ENCODE data around the gene PPIA.
"Not testable (repeated sequence)": the region's sequence is repeated elsewhere in the genome, so short reads cannot be mapped to it uniquely, and the experiment has no call there.

PPIA gene

DNA sequence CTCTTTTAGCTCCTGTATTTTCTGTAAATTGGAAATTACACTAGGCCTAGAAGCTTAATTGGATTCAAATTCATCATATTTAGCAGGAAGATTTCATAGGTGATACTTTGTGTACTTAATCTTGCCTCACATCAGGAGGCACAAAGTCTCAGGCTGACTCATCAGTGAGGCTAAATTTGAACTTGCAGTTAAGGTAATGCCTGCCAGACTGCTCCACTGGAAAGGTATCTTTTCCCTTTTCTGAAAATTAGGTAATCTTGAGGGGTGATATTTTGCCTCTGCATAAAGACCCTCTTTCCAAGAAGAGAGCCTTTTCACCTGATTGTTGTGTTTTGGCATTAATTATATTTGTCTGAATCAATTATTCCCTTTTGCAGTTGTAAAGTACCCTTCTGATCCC is 14.6 kb downstream of the PPIA start:
- Histone ChIP-seq H3K9me3 (ENCODE audit: low read length) (no peaks in the 10 kb centered on the region), H3K27me3 (ENCODE audit: control insufficient read depth in 1 of 2, insufficient read depth in 2 of 2, low read length in 2 of 2) (no peaks in the 10 kb centered on the region), H3K9ac (ENCODE audit: low read length) (no peak overlapping the region), H3K27ac (ENCODE audit: low read depth, low read length) (no peak overlapping the region), H3K36me3 (ENCODE audit: insufficient read depth, low read length) (no peaks in the 10 kb centered on the region), H3K4me1 (ENCODE audit: insufficient read depth, low read length) (no peaks in the 10 kb centered on the region), H3K4me3 (ENCODE audit: low read depth in 1 of 2, low read length in 2 of 2) (no peak overlapping the region)

DNA sequence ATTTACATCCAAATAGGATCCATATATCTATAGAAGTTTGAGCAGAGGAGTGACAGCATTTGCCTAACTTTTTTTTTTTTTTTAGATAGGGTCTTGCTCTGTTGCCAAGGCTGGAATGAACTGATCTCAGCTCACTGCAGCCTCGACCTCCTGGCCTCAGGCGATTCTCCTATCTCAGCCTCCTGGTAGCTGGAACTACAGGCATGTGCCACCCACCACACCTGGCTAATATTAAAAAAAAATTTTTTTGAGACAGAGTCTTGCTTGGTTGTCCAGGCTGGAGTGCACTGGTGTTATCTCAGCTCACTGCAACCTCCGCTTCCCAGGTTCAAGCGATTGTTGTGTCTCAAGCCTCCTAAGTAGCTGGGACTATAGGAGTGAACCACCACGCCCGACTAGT is 15.1 kb downstream of the PPIA start:
- Histone ChIP-seq H3K9me3 (ENCODE audit: low read length) (no peaks in the 10 kb centered on the region), H3K27ac (ENCODE audit: low read depth, low read length) (no peak overlapping the region), H3K27me3 (ENCODE audit: control insufficient read depth in 1 of 2, insufficient read depth in 2 of 2, low read length in 2 of 2) (no peaks in the 10 kb centered on the region), H3K9ac (ENCODE audit: low read length) (no peak overlapping the region), H3K4me1 (ENCODE audit: insufficient read depth, low read length) (no peaks in the 10 kb centered on the region), H3K36me3 (ENCODE audit: insufficient read depth, low read length) (no peaks in the 10 kb centered on the region), H3K4me3 (ENCODE audit: low read depth in 1 of 2, low read length in 2 of 2) (no peak overlapping the region)

DNA sequence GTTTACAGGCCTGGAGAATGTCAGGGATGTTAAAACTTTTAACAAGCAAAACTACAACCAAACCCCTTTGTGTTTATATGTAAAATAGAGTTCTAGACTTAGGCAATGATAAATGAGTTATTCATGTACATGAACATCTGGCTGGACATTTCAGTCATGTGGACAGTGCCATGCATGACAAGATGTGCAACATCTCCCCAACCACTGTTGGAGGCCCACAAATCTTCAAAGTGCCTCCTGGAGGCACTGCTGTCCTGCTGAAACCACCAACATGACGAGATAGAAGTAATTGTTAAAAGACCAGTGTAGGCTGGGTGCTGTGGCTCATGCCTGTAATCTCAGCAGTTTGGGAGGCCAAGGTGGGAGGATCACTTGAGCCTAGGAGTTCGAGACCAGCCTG is 18.4 kb downstream of the PPIA start:
- no peak overlapping the region for H3K9ac ChIP-seq (ENCODE audit: low read length)
- no peak overlapping the region for H3K27ac ChIP-seq (ENCODE audit: low read depth, low read length)
- H3K36me3 ChIP-seq (ENCODE audit: insufficient read depth, low read length): no peaks in the 10 kb centered on the region
- no peaks in the 10 kb centered on the region for H3K9me3 ChIP-seq (ENCODE audit: low read length)
- no peaks in the 10 kb centered on the region for H3K4me1 ChIP-seq (ENCODE audit: insufficient read depth, low read length)
- H3K27me3 ChIP-seq (ENCODE audit: control insufficient read depth in 1 of 2, insufficient read depth in 2 of 2, low read length in 2 of 2): no peaks in the 10 kb centered on the region
- no peak overlapping the region for H3K4me3 ChIP-seq (ENCODE audit: low read depth in 1 of 2, low read length in 2 of 2)

DNA sequence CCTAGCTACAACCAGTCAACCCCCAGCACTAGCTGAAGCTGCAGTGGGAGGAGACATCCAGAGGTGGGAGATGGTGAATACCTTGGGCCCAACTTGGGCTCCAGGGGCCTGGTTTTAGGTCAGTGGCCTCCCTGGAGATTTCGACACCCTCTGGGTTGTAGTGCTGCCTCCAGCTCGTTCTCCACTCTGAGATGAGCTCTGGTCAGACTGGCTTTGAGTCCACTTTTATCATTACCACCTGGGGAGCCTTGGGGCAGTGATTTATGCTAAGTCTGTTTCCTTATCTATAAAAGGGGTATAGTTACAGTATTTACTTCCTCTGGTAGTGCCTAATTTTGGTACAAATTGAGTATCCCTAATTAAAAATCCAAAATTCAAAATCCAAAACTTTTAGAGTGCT is 22.8 kb downstream of the PPIA start:
- Histone ChIP-seq H3K36me3 (ENCODE audit: insufficient read depth, low read length) (no peaks in the 10 kb centered on the region), H3K4me3 (ENCODE audit: low read depth in 1 of 2, low read length in 2 of 2) (no peak overlapping the region), H3K27ac (ENCODE audit: low read depth, low read length) (no peak overlapping the region), H3K4me1 (ENCODE audit: insufficient read depth, low read length) (no peaks in the 10 kb centered on the region), H3K9me3 (ENCODE audit: low read length) (no peaks in the 10 kb centered on the region), H3K27me3 (ENCODE audit: control insufficient read depth in 1 of 2, insufficient read depth in 2 of 2, low read length in 2 of 2) (no peaks in the 10 kb centered on the region), H3K9ac (ENCODE audit: low read length) (no peak overlapping the region)

DNA sequence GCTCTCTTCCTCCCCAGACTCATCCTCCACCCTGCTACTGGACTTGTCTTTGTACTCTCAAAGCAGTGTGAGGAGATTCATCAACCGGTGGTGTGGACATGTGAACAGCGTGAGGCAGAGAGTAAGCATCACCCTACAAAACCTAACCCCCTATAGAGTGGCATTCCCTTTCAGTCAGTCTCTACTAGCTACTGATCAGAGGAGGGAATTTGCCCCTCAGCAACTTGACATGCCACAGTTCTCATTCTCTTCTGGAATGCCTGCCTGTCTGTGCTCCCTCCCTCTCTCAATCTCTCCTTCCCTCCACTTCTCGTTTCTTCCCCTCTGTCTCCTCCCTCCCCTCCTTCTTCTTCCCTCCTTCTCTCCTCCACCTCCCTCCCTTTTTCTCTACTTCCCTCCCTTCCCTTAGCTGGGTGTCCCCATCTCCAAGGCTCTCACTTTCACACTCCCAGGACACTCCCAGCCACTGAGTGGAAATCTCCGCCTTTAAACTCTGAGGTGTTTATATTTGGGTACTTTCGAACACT is 26.8 kb downstream of the PPIA start:
- H3K27me3 ChIP-seq (ENCODE audit: control insufficient read depth in 1 of 2, insufficient read depth in 2 of 2, low read length in 2 of 2): no peaks in the 10 kb centered on the region
- peaks cover 15% of the 10 kb centered on the region for H3K36me3 ChIP-seq (ENCODE audit: insufficient read depth, low read length)
- no peak overlapping the region for H3K4me3 ChIP-seq (ENCODE audit: low read depth in 1 of 2, low read length in 2 of 2)
- no peak overlapping the region for H3K9ac ChIP-seq (ENCODE audit: low read length)
- H3K27ac ChIP-seq (ENCODE audit: low read depth, low read length): no peak overlapping the region
- H3K9me3 ChIP-seq (ENCODE audit: low read length): no peaks in the 10 kb centered on the region
- no peaks in the 10 kb centered on the region for H3K4me1 ChIP-seq (ENCODE audit: insufficient read depth, low read length)

DNA sequence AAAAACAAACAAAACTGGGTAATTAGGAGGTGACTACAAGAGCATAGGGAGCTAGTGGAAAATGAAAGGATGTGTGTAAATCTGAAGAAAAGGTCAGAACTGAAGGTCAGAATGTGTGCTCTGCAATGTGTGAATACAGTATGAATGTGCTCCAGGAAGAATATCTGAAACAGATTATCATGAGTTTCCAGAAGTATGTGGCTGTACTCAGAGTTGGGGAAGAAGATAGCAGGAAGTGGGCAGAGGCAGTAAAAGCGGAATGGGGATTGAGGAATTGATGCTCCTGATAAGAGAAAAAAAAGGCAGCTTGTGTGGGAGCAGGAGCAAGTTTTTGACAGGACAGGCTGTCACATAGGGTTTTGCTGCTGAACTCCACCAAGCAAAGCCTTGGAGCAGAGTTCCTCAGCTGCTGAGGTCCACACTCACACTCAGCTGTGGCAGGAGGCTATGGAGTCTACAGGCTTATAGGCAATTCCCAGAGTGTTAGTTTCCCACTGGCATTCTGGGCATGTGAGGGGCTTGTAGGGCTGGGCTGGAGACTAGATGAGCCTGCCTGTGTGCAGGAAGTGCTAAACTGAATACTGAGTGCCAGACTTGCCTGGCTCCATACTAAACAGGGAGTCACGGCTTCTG is 28.5 kb downstream of the PPIA start:
- Histone ChIP-seq H3K27ac (ENCODE audit: low read depth, low read length) (no peak overlapping the region), H3K9ac (ENCODE audit: low read length) (no peak overlapping the region), H3K9me3 (ENCODE audit: low read length) (no peaks in the 10 kb centered on the region), H3K4me3 (ENCODE audit: low read depth in 1 of 2, low read length in 2 of 2) (no peak overlapping the region), H3K27me3 (ENCODE audit: control insufficient read depth in 1 of 2, insufficient read depth in 2 of 2, low read length in 2 of 2) (no peaks in the 10 kb centered on the region), H3K36me3 (ENCODE audit: insufficient read depth, low read length) (peaks cover 32% of the 10 kb centered on the region), H3K4me1 (ENCODE audit: insufficient read depth, low read length) (no peaks in the 10 kb centered on the region)

DNA sequence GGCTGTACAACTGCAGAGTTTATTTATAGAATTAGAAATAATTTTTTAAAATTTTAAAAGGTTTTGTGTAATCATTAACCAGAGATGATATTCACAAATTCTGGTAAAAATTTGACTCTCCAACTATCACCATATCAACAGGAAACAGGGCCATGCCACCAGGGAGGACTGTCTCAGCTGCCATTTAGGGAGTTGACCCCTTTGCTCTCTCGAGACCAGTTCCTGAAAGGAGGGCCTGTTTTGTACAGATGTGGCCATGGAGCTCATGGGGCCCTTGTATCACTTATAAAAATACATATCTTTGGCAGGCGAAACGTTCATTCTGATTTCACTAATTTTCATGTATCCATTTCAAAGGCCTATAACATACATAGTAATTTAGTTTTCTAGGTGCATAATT is 31.1 kb downstream of the PPIA start:
- Histone ChIP-seq H3K9ac (ENCODE audit: low read length) (no peak overlapping the region), H3K9me3 (ENCODE audit: low read length) (no peaks in the 10 kb centered on the region), H3K4me1 (ENCODE audit: insufficient read depth, low read length) (no peaks in the 10 kb centered on the region), H3K36me3 (ENCODE audit: insufficient read depth, low read length) (peaks cover 54% of the 10 kb centered on the region), H3K4me3 (ENCODE audit: low read depth in 1 of 2, low read length in 2 of 2) (no peak overlapping the region), H3K27me3 (ENCODE audit: control insufficient read depth in 1 of 2, insufficient read depth in 2 of 2, low read length in 2 of 2) (no peaks in the 10 kb centered on the region), H3K27ac (ENCODE audit: low read depth, low read length) (no peak overlapping the region)

GRCh38 chr7:44838751-44839150 is 42.3 kb downstream of the PPIA start:
- Histone ChIP-seq H3K4me1 (ENCODE audit: insufficient read depth, low read length) (peaks cover 18% of the 10 kb centered on the region), H3K9me3 (ENCODE audit: low read length) (no peaks in the 10 kb centered on the region), H3K9ac (ENCODE audit: low read length) (no peak overlapping the region), H3K27me3 (ENCODE audit: control insufficient read depth in 1 of 2, insufficient read depth in 2 of 2, low read length in 2 of 2) (no peaks in the 10 kb centered on the region), H3K4me3 (ENCODE audit: low read depth in 1 of 2, low read length in 2 of 2) (no peak overlapping the region), H3K36me3 (ENCODE audit: insufficient read depth, low read length) (peaks cover 25% of the 10 kb centered on the region), H3K27ac (ENCODE audit: low read depth, low read length) (no peak overlapping the region)

GRCh38 chr7:44842675-44843074 is 46.2 kb downstream of the PPIA start:
- H3K27ac ChIP-seq (ENCODE audit: low read depth, low read length); H3K9ac ChIP-seq (ENCODE audit: low read length); H3K4me3 ChIP-seq (ENCODE audit: low read depth in 1 of 2, low read length in 2 of 2); H3K9me3 ChIP-seq (ENCODE audit: low read length); H3K27me3 ChIP-seq (ENCODE audit: control insufficient read depth in 1 of 2, insufficient read depth in 2 of 2, low read length in 2 of 2): not testable (repeated sequence)
- Histone ChIP-seq H3K4me1 (ENCODE audit: insufficient read depth, low read length) (peaks cover 27% of the 10 kb centered on the region), H3K36me3 (ENCODE audit: insufficient read depth, low read length) (peaks cover 12% of the 10 kb centered on the region)

GRCh38 chr7:44843440-44843839 is 47.0 kb downstream of the PPIA start:
- not testable (repeated sequence) for H3K4me3 ChIP-seq (ENCODE audit: low read depth in 1 of 2, low read length in 2 of 2); H3K27me3 ChIP-seq (ENCODE audit: control insufficient read depth in 1 of 2, insufficient read depth in 2 of 2, low read length in 2 of 2); H3K27ac ChIP-seq (ENCODE audit: low read depth, low read length); H3K9ac ChIP-seq (ENCODE audit: low read length); H3K9me3 ChIP-seq (ENCODE audit: low read length)
- H3K4me1 ChIP-seq (ENCODE audit: insufficient read depth, low read length): peaks cover 27% of the 10 kb centered on the region
- H3K36me3 ChIP-seq (ENCODE audit: insufficient read depth, low read length): peaks cover 12% of the 10 kb centered on the region

DNA sequence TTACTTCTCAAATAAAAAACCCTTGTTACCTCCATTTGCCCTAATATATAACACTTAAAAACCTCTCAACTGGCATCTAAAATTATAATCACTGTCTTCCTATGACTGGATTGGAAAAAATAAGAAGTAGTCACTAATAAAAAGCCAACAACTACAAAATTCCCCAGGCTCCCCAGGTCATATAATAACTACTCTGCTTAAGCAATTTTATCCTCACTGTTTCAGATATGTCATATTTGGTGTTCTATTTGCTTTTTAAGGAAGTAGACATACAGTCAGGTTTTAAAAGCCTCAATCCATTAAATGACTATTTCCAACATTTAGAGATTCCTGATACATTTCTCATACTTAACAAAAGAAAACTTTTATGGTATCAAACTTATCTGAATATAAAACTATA is 49.0 kb downstream of the PPIA start:
- no peaks in the 10 kb centered on the region for H3K27me3 ChIP-seq (ENCODE audit: control insufficient read depth in 1 of 2, insufficient read depth in 2 of 2, low read length in 2 of 2)
- H3K9me3 ChIP-seq (ENCODE audit: low read length): no peaks in the 10 kb centered on the region
- H3K4me3 ChIP-seq (ENCODE audit: low read depth in 1 of 2, low read length in 2 of 2): no peak overlapping the region
- H3K9ac ChIP-seq (ENCODE audit: low read length): no peak overlapping the region
- peaks cover 27% of the 10 kb centered on the region for H3K4me1 ChIP-seq (ENCODE audit: insufficient read depth, low read length)
- H3K36me3 ChIP-seq (ENCODE audit: insufficient read depth, low read length): peaks cover 8% of the 10 kb centered on the region
- H3K27ac ChIP-seq (ENCODE audit: low read depth, low read length): no peak overlapping the region

GRCh38 chr7:44846390-44846789 is 49.9 kb downstream of the PPIA start:
- not testable (repeated sequence) for H3K27me3 ChIP-seq (ENCODE audit: control insufficient read depth in 1 of 2, insufficient read depth in 2 of 2, low read length in 2 of 2); H3K9me3 ChIP-seq (ENCODE audit: low read length); H3K36me3 ChIP-seq (ENCODE audit: insufficient read depth, low read length)
- Histone ChIP-seq H3K9ac (ENCODE audit: low read length) (peak overlapping the region; percentile 96), H3K27ac (ENCODE audit: low read depth, low read length) (peak overlapping the region; percentile 97), H3K4me3 (ENCODE audit: low read depth in 1 of 2, low read length in 2 of 2) (peak overlapping the region; percentile 76 to 88), H3K4me1 (ENCODE audit: insufficient read depth, low read length) (peaks cover 27% of the 10 kb centered on the region)
